Thyroid gland (tissue), 4 donors: Measurements from ENCODE around the gene HDDC3. TPM values are rescaled to one million over a fixed set of nuclear protein-coding genes. Genes with fewer than 3 reads are reported as not detected.
"Not testable (repeated sequence)": the region's sequence is repeated elsewhere in the genome, so short reads cannot be mapped to it uniquely, and the experiment has no call there.

Experiments
- DNase-seq, 2 donors: peaks; one replicate each; pipeline ENCODE4 v3.0.0-alpha.2; 2019
- H3K27ac ChIP-seq, 3 donors: fragments of 200-600 bp; sonication (generic); 1 replicate in 2 of 3; 2 replicates in 1 of 3; pipeline ENCODE4 v1.5.1; 2016 to 2019; ENCODE audit warnings: mild to moderate bottlenecking in 1 of 3, moderate library complexity in 1 of 3
- H3K27me3 ChIP-seq: fragments of 200-600 bp; sonication (generic); one replicate; pipeline ENCODE4 v1.5.1; 2019
- H3K36me3 ChIP-seq, 2 donors: fragments of 200-600 bp; sonication (generic); one replicate each; pipeline ENCODE4 v1.5.1; 2016 to 2019
- H3K4me1 ChIP-seq, 2 donors: fragments of 200-600 bp; sonication (generic); one replicate each; pipeline ENCODE4 v1.5.1; 2017 to 2019
- H3K4me3 ChIP-seq, 3 donors: fragments of 200-600 bp; sonication (generic); replicated peaks in 1 of 3; 1 replicate in 2 of 3; 2 replicates in 1 of 3; pipeline ENCODE4 v1.5.1; 2016; ENCODE audit warnings: mild to moderate bottlenecking in 1 of 3
- H3K9me3 ChIP-seq: fragments of 200-600 bp; sonication (generic); one replicate; pipeline ENCODE4 v1.5.1; 2017
- CTCF ChIP-seq, 6 experiments: fragments of 200-600 bp in 3 of 6; fragments of 450-650 bp in 3 of 6; sonication (generic) in 3 of 6; IDR thresholded peaks; one replicate each; pipeline ENCODE4 v1.5.1; 2016 to 2019; ENCODE audit warnings: antibody characterized with exemption in 6 of 6, mild to moderate bottlenecking in 2 of 6, inconsistent platforms in 1 of 6, moderate library complexity in 1 of 6
- POLR2A ChIP-seq, 2 donors: fragments of 450-650 bp; IDR thresholded peaks; one replicate each; pipeline ENCODE4 v1.6.1; 2017; ENCODE audit warnings: antibody characterized with exemption in 2 of 2, mild to moderate bottlenecking in 2 of 2, moderate library complexity in 1 of 2
- WGBS, 2 donors: methylation state at CpG; one replicate each; pipeline ENCODE4 v1.1.5; 2017; 5-methylcytosine and 5-hydroxymethylcytosine counted together
- intact Hi-C: fragments of 100-400 bp; cut with DNase I; formaldehyde crosslinking; loops from one replicate; pipeline ENCODE4 v1.15.1; 2023
- total RNA-seq, 4 donors: library from RNA; depleted of rRNA; stranded (reverse); fragments of >200 nt; gene quantifications; one replicate each; pipeline ENCODE4 v1.2.3, GENCODE V29; 2016

HDDC3 gene
- total RNA-seq, 4 donors from 2014 or later, result 13.3 to 25.7 (median 18.0) TPM

GRCh38 chr15:90911906-90912769 is 20.2 kb downstream of the HDDC3 start:
- no peak overlapping the region for H3K27ac ChIP-seq
- WGBS, 2 donors, result 92 to 98% methylated on average over 21 to 22 of the region's 30 CpGs
- no peak for DNase-seq
- H3K36me3 ChIP-seq, result peaks cover 85 to 86% of the 10 kb centered on the region in 2 donors
- no peak overlapping the region for H3K4me3 ChIP-seq
- intact Hi-C loops, result no loop called here
- no peaks in the 10 kb centered on the region for H3K9me3 ChIP-seq
- H3K4me1 ChIP-seq, result no peaks in the 10 kb centered on the region
- H3K27me3 ChIP-seq, result no peaks in the 10 kb centered on the region
- no peak for TF ChIP-seq POLR2A (IDR thresholded peaks at IDR 0.05)
- no peak for TF ChIP-seq CTCF (IDR thresholded peaks at IDR 0.05)

DNA sequence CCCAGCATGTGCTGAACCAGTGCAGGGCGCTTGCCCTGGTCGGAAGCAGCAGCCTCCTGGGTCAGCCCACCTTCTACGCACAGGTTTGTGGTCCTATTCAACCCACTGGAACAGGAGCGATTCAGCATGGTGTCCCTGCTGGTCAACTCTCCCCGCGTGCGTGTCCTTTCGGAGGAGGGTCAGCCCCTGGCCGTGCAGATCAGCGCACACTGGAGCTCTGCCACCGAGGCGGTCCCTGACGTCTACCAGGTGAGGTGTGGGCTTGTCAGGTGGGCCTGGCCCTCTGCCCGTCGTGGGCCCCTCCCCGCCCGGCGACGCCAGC is 21.1 kb downstream of the HDDC3 start:
- no peak overlapping the region for H3K27ac ChIP-seq
- DNase-seq, result no peak
- no peaks in the 10 kb centered on the region for H3K4me1 ChIP-seq
- no peaks in the 10 kb centered on the region for H3K27me3 ChIP-seq
- intact Hi-C loops, result no loop called here
- 85 to 99% methylated on average over 9 to 19 of the region's 19 CpGs for WGBS, 2 donors
- no peak for TF ChIP-seq POLR2A (IDR thresholded peaks at IDR 0.05)
- TF ChIP-seq CTCF (IDR thresholded peaks at IDR 0.05), result no peak
- peaks cover 85 to 86% of the 10 kb centered on the region in 2 donors for H3K36me3 ChIP-seq
- no peaks in the 10 kb centered on the region for H3K9me3 ChIP-seq
- H3K4me3 ChIP-seq, result no peak overlapping the region

GRCh38 chr15:90910441-90911301 is 21.7 kb downstream of the HDDC3 start:
- peaks cover 85 to 86% of the 10 kb centered on the region in 2 donors for H3K36me3 ChIP-seq
- no peaks in the 10 kb centered on the region for H3K9me3 ChIP-seq
- TF ChIP-seq POLR2A (IDR thresholded peaks at IDR 0.05) (no peak), CTCF (IDR thresholded peaks at IDR 0.05) (no peak)
- no peak for DNase-seq
- intact Hi-C loops, result no loop called here
- H3K4me1 ChIP-seq, result no peaks in the 10 kb centered on the region
- H3K27me3 ChIP-seq, result no peaks in the 10 kb centered on the region
- whole genome bisulfite sequencing, 2 donors, result 95 to 99% methylated on average over 22 to 24 of the region's 24 CpGs
- no peak overlapping the region for H3K4me3 ChIP-seq
- H3K27ac ChIP-seq, result no peak overlapping the region

DNA sequence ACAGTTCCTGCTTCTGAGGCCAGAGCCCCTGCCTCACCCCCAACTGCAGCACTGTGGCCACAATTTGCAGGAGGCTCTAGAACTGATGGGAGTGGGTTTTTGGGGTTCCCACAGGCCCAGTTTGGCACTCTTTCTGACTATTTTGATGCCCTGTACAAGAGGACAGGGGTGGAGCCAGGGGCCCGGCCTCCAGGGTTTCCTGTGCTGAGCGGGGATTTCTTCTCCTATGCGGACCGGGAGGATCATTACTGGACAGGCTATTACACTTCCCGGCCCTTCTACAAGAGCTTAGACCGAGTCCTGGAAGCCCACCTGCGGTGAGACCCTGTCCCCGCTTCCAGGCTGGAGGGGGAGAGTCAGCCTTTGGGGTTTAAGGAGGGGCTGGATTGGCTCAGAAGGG is 22.4 kb downstream of the HDDC3 start:
- H3K9me3 ChIP-seq, result no peaks in the 10 kb centered on the region
- 84 to 92% methylated on average over 8 of the region's 8 CpGs for WGBS, 2 donors
- no peak overlapping the region for H3K27ac ChIP-seq
- intact Hi-C loops, result no loop called here
- H3K27me3 ChIP-seq, result no peaks in the 10 kb centered on the region
- H3K4me1 ChIP-seq, result no peaks in the 10 kb centered on the region
- no peak for DNase-seq
- no peak overlapping the region for H3K4me3 ChIP-seq
- H3K36me3 ChIP-seq, result peaks cover 85 to 86% of the 10 kb centered on the region in 2 donors
- no peak for TF ChIP-seq POLR2A (IDR thresholded peaks at IDR 0.05)
- TF ChIP-seq CTCF (IDR thresholded peaks at IDR 0.05), result no peak

DNA sequence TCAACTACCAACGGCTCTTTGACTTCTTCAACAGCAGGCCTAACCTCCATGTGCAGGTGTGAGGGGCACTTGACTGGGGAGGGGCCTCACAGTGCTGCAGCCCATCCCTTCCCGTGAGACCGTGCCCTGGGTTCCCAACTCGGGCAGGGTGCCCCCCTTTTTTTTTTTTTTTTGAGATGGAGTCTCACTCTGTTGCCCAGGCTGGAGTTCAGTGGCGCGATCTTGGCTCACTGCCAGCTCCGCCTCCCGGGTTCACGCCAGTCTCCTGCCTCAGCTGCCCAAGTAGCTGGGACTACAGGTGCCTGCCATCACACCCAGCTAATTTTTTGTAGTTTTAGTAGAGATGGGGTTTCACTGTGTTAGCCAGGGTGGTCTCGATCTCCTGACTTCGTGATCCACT is 22.9 kb downstream of the HDDC3 start:
- 83 to 85% methylated on average over 11 of the region's 11 CpGs for WGBS, 2 donors
- intact Hi-C loops, H3K27ac ChIP-seq, H3K4me3 ChIP-seq, H3K9me3 ChIP-seq, DNase-seq, H3K27me3 ChIP-seq, H3K4me1 ChIP-seq: not testable (repeated sequence)
- peaks cover 80 to 81% of the 10 kb centered on the region in 2 donors for H3K36me3 ChIP-seq
